GM12874 (cell line): ENCODE results near the gene ZNF142.

Experiments
- CTCF ChIP-seq: IDR thresholded peaks from 2 replicates; pipeline ENCODE4 v1.5.1; 2011; ENCODE audit warnings: low read depth, mild to moderate bottlenecking, control low read depth, low read length, moderate library complexity; ENCODE audit not compliant: insufficient read depth

Gene ZNF142

GRCh38 chr2:218648088-218648786, 11.2 kb downstream of the ZNF142 start:
- peak; percentile 83 for TF ChIP-seq CTCF

- no peak for TF ChIP-seq CTCF
These were observed 14.3 kb downstream of the ZNF142 start for GRCh38 chr2:218645126-218645525.

- TF ChIP-seq CTCF = no peak
These were observed 14.7 kb downstream of the ZNF142 start for GRCh38 chr2:218644721-218645120.

DNA sequence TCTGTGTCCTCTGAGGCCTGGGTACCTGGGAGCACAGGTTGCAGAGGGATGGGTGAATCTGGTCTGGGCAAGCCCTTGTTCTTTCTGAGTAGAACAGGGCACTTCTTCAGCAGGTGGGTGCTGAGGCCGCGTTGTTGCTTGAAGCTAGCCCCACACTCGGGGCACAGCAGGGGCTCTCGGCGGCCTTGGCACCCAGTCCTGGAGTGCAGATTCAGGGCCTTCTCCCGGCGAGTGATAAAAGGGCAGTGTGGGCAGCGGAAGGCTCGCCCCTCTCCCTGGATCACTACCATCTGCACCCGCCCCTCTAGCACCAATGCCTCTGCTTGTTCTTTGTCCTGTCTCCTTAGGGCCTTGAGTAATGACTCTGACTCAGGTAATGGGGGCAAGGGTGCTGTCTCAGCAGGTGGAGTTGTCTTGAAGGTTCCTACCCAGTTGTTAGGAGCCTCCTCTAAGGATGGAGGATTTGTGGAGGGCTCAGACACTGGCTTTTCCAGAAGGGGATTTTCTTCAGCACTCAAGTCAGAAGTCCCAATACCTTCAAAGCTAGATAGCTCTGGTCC, 15.6 kb downstream of the ZNF142 start:
- TF ChIP-seq CTCF = no peak

DNA sequence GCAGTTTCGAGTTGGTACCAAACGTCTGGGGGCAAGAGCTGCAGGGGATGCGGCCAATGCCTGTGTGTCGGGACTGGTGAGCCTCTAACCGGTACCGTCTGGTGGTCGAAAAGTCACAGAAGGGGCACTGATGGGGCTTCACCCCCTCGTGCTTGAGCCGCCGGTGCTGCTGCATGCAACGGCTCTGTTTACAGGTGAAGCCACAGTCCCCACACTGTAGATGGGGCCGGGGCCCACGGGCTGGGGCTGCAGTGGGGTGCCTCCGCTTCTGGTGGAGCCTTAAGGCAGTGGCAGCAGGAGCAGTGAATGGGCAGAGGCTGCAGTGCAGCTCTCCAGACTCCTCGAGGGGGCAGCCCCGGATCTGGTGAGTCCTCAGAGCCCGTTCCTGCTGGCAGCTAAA, 16.6 kb downstream of the ZNF142 start:
- TF ChIP-seq CTCF = no peak

DNA sequence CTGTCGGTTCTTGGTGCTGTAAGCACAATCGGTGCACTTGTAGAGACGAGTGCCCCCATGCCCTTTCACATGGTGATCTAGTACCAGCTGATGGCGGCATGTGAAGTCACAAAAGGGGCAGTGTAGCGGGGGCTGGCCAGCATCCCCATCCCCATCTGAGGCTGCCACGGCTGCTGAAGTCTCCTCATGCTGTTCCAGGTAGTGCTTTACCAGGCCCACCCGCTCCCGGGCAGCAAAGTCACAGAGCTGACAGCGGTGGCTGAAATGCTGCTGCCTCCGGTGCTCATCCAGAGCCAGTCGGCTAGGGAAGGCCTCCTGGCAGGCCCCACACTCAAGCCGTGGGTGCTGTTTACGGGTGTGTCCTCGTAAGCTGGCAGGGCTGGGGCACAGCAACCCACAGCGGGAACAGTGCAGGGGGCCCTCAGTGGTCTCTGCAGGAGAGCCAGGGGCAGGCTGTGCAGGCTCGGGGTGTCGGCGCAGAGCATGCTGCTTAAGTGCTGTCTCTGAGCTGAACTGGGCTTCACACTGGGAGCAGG, 17.2 kb downstream of the ZNF142 start:
- no peak for TF ChIP-seq CTCF

DNA sequence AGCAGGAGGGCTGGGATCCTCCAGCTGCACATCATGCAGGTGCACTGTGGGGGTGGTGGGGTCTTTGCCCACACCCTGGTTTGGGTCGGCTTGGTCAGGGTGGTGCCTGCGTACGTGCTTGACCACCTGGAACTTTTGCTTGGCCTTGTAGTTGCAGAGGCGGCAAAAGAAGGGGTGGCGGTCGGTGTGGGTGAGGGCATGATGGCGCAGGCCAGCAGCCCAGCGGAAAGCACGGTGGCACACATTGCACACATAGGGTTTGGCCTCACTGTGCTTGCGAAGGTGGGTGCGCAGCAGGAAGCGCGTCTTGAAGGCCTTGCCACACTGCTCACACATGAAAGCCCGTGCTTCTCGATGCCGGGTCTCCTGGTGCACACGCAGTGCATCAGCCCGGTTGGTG, 21.1 kb downstream of the ZNF142 start:
- TF ChIP-seq CTCF = no peak
